HepG2 (cell line): ENCODE measurements around the gene STYX. TPM values are rescaled to one million over a fixed set of nuclear protein-coding genes. Genes with fewer than 3 reads are reported as not detected.

ENCODE experiments used
- ATF2 ChIP-seq: sonication (generic); formaldehyde crosslinking; IDR thresholded peaks from 2 replicates; pipeline ENCODE4 v1.4.0; 2020; ENCODE audit warnings: missing genetic modification reagents
- CENPX ChIP-seq: sonication (generic); formaldehyde crosslinking; IDR thresholded peaks from 2 replicates; pipeline ENCODE4 v1.9.0; 2021; ENCODE audit warnings: mild to moderate bottlenecking, missing genetic modification reagents, moderate library complexity
- CERS6 ChIP-seq: sonication (generic); formaldehyde crosslinking; IDR thresholded peaks from 2 replicates; pipeline ENCODE4 v1.5.0; 2020; ENCODE audit warnings: missing genetic modification reagents
- DMAP1 ChIP-seq: IDR thresholded peaks from 2 replicates; pipeline ENCODE4 v1.6.1; 2016
- GTF3A ChIP-seq: sonication (generic); formaldehyde crosslinking; conservative IDR thresholded peaks from 2 replicates; pipeline ENCODE4 v1.4.0; 2020; ENCODE audit warnings: mild to moderate bottlenecking, missing genetic modification reagents
- ISL2 ChIP-seq: sonication (generic); formaldehyde crosslinking; IDR thresholded peaks from 2 replicates; pipeline ENCODE4 v1.5.0; 2020; ENCODE audit warnings: missing genetic modification reagents
- KLF11 ChIP-seq: IDR thresholded peaks from 2 replicates; pipeline ENCODE4 v1.6.1; 2016; ENCODE audit warnings: missing compliant biosample characterization
- KLF9 ChIP-seq: IDR thresholded peaks from 2 replicates; pipeline ENCODE4 v1.6.1; 2016; ENCODE audit warnings: low read depth
- NAIF1 ChIP-seq: sonication (generic); formaldehyde crosslinking; IDR thresholded peaks from 2 replicates; pipeline ENCODE4 v1.5.0; 2020; ENCODE audit warnings: mild to moderate bottlenecking, missing genetic modification reagents, borderline replicate concordance
- RELA ChIP-seq: sonication (generic); formaldehyde crosslinking; IDR thresholded peaks from 2 replicates; pipeline ENCODE4 v1.4.0; 2020; ENCODE audit warnings: missing genetic modification reagents
- SMAD3 ChIP-seq: sonication (generic); formaldehyde crosslinking; IDR thresholded peaks from 2 replicates; pipeline ENCODE4 v1.4.0; 2020; ENCODE audit warnings: missing genetic modification reagents
- SNAPC5 ChIP-seq: sonication (generic); formaldehyde crosslinking; IDR thresholded peaks from 2 replicates; pipeline ENCODE4 v1.8.1; 2023; ENCODE audit warnings: mild to moderate bottlenecking, missing genetic modification reagents, borderline replicate concordance
- ZBTB14 ChIP-seq: sonication (generic); formaldehyde crosslinking; IDR thresholded peaks from 2 replicates; pipeline ENCODE4 v1.4.0; 2020; ENCODE audit warnings: missing genetic modification reagents
- ZBTB21 ChIP-seq: sonication (generic); formaldehyde crosslinking; IDR thresholded peaks from 2 replicates; pipeline ENCODE4 v1.4.0; 2020; ENCODE audit warnings: missing genetic modification reagents
- ZBTB49 ChIP-seq: sonication (generic); formaldehyde crosslinking; IDR thresholded peaks from 2 replicates; pipeline ENCODE4 v1.4.0; 2020; ENCODE audit warnings: missing genetic modification reagents, borderline replicate concordance
- ZKSCAN5 ChIP-seq: sonication (generic); formaldehyde crosslinking; IDR thresholded peaks from 2 replicates; pipeline ENCODE4 v1.5.1; 2020; ENCODE audit warnings: mild to moderate bottlenecking, missing genetic modification reagents
- ZNF143 ChIP-seq: sonication (generic); formaldehyde crosslinking; IDR thresholded peaks from 2 replicates; pipeline ENCODE4 v1.4.0; 2020; ENCODE audit warnings: missing genetic modification reagents
- ZNF44 ChIP-seq: sonication (generic); formaldehyde crosslinking; IDR thresholded peaks from 2 replicates; pipeline ENCODE4 v1.5.1; 2020; ENCODE audit warnings: mild to moderate bottlenecking, missing genetic modification reagents
- ZNF562 ChIP-seq: sonication (generic); formaldehyde crosslinking; IDR thresholded peaks from 2 replicates; pipeline ENCODE4 v1.8.0; 2022; ENCODE audit warnings: missing genetic modification reagents, borderline replicate concordance
- ZNF883 ChIP-seq: sonication (generic); formaldehyde crosslinking; IDR thresholded peaks from 2 replicates; pipeline ENCODE4 v1.5.1; 2020; ENCODE audit warnings: mild to moderate bottlenecking, missing genetic modification reagents; ENCODE audit errors: not compliant biosample characterization
- ZXDC ChIP-seq: sonication (generic); formaldehyde crosslinking; IDR thresholded peaks from 2 replicates; pipeline ENCODE4 v1.5.0; 2020; ENCODE audit warnings: mild to moderate bottlenecking, missing genetic modification reagents
- polyA plus RNA-seq, 8 experiments: library from polyadenylated mRNA; depleted of rRNA in 3 of 8; stranded (reverse) in 7 of 8; unstranded in 1 of 8; fragments of >200 nt; fragmentation: Illumina TruSeq in 4 of 8; extraction: Trizol in 4 of 8; gene quantifications; 2 replicates each; pipeline versions ENCODE4 v1.2.1 to v1.2.3, GENCODE V29; 2011 to 2016; ENCODE audit warnings: low read depth in 4 of 8, missing spikeins in 1 of 8, mixed read lengths in 1 of 8; ENCODE audit not compliant: insufficient read depth in 1 of 8
- total RNA-seq, 5 experiments: library from RNA; depleted of rRNA; stranded (reverse); fragments of >200 nt; fragmentation: Illumina TruSeq; extraction: Trizol; gene quantifications; 2 replicates each; pipeline ENCODE4 v1.2.3, GENCODE V29; 2016; ENCODE audit warnings: low read depth in 1 of 5

STYX gene
- total and polyA plus RNA-seq, 2 of the 13 experiments (the other 11 are each of a cell fraction or from before 2014, with no cell fraction given): 6.6 to 10.9 TPM

- TF ChIP-seq ATF2 (CRISPR knock-in tag) (no peak), ZBTB21 (CRISPR knock-in tag) (no peak), ZNF883 (CRISPR knock-in tag) (peak; percentile 88), ZBTB14 (CRISPR knock-in tag) (peak; percentile 25; the same call in 1 of the 2 replicates), GTF3A (no peak), DMAP1 (CRISPR knock-in tag) (peak; percentile 97), ZXDC (CRISPR knock-in tag) (peak; percentile 90; the same call in 1 of the 2 replicates), NAIF1 (peak; percentile 85), ZKSCAN5 (CRISPR knock-in tag) (no peak), ISL2 (CRISPR knock-in tag) (peak; percentile 62), ZBTB49 (CRISPR knock-in tag) (no peak), ZNF44 (CRISPR knock-in tag) (0 out of 2 replicates have a peak, but pooled peaks have one; percentile 15), ZNF562 (CRISPR knock-in tag) (no peak; the same call in 1 of the 2 replicates), KLF9 (CRISPR knock-in tag) (no peak), CERS6 (no peak), RELA (CRISPR knock-in tag) (no peak), SNAPC5 (0 out of 2 replicates have a peak, but pooled peaks have one; percentile 18), CENPX (CRISPR knock-in tag) (no peak), KLF11 (peak; percentile 91), SMAD3 (CRISPR knock-in tag) (no peak; the same call in 1 of the 2 replicates), ZNF143 (CRISPR knock-in tag) (no peak)
Measured at GRCh38 chr14:52791223-52792096, 61.5 kb downstream of the STYX start, which contains the start of gene GNPNAT1 (continued).
